HepG2 (cell line): ENCODE data around the gene CLASRP. TPM values are rescaled to one million over a fixed set of nuclear protein-coding genes. Genes with fewer than 3 reads are reported as not detected.

ENCODE experiments used
- ATAC-seq: fragments of 200-7000 bp; cut with Tn5 transposase; 3 replicates; pipeline ENCODE4 v1.9.1; 2020; ENCODE audit warnings: mild to moderate bottlenecking, moderate library complexity
- BruUV-seq: library from RNA; stranded (reverse); fragments of 400-500 nt; replicated peaks from 2 replicates; lab custom pipeline; 2021; lab: Mats Ljungman, UMichigan
- CTCF ChIA-PET: fragments of 300-600 bp; formaldehyde crosslinking; extraction: SDS; loops from one replicate; lab custom pipeline; 2021; ENCODE audit warnings: low total read pairs, inconsistent platforms, low intra/inter-chr PET ratio; lab: Yijun Ruan, JAX
- POLR2A ChIA-PET: fragments of 350-600 bp; sonication (Branson Sonifier 250); formaldehyde crosslinking; loops from one replicate; lab custom pipeline; 2020; ENCODE audit warnings: antibody characterized with exemption, inconsistent platforms; lab: Yijun Ruan, JAX
- DNase-seq: peaks from one replicate; pipeline ENCODE4 v3.0.0-alpha.2; 2015; ENCODE audit warnings: low spot score
- FAIRE-seq: peaks from 3 replicates; lab custom pipeline; 2011; peaks lifted over from hg19 to GRCh38; lab: Jason Lieb, UNC
- H2AFZ ChIP-seq: one replicate; pipeline ENCODE4 v1.6.1; 2011; ENCODE audit warnings: low read length, inconsistent platforms
- H3K27ac ChIP-seq: fragments of 300-600 bp; 3 replicates; pipeline ENCODE4 v1.8.0; 2011; ENCODE audit warnings: mixed run types, mild to moderate bottlenecking, mixed read lengths, low read length, inconsistent platforms; ENCODE audit not compliant: insufficient read depth; ENCODE audit errors: extremely low read length
- H3K27me3 ChIP-seq, 2 experiments: fragments of 200-600 bp in 1 of 2; 2 replicates in 1 of 2; 3 replicates in 1 of 2; pipeline versions ENCODE4 v1.6.0 to v1.8.0; 2011; ENCODE audit warnings: low read length in 2 of 2, mild to moderate bottlenecking in 2 of 2, moderate library complexity in 2 of 2, inconsistent platforms in 1 of 2; ENCODE audit not compliant: insufficient read depth in 2 of 2, control insufficient read depth in 1 of 2
- H3K36me3 ChIP-seq, 2 experiments: fragments of 200-600 bp in 1 of 2; replicated peaks in 1 of 2; 2 replicates in 1 of 2; 3 replicates in 1 of 2; pipeline versions ENCODE4 v1.5.1 to v1.8.0; 2011; ENCODE audit warnings: low read length in 2 of 2, inconsistent platforms in 1 of 2; ENCODE audit not compliant: insufficient read depth in 2 of 2, control insufficient read depth in 1 of 2
- H3K4me1 ChIP-seq: 2 replicates; pipeline ENCODE4 v1.5.1; 2012; ENCODE audit warnings: low read length, inconsistent platforms; ENCODE audit not compliant: insufficient read depth
- H3K4me2 ChIP-seq: 2 replicates; pipeline ENCODE4 v1.6.0; 2011; ENCODE audit warnings: low read depth, low read length, inconsistent platforms
- H3K4me3 ChIP-seq, 3 experiments: fragments of 200-600 bp in 1 of 3; sonication (generic), shearing (Covaris generic) in 1 of 3; replicated peaks in 1 of 3; 2 replicates each; pipeline ENCODE4 v1.5.1; 2011 to 2016; ENCODE audit warnings: low read length in 3 of 3, inconsistent platforms in 2 of 3, low read depth in 2 of 3, mild to moderate bottlenecking in 2 of 3, control low read depth in 1 of 3, mixed read lengths in 1 of 3; ENCODE audit not compliant: insufficient read depth in 1 of 3
- H3K79me2 ChIP-seq: one replicate; pipeline ENCODE4 v1.6.1; 2011; ENCODE audit warnings: low read length, inconsistent platforms; ENCODE audit not compliant: insufficient read depth
- H3K9ac ChIP-seq: 2 replicates; pipeline ENCODE4 v1.6.0; 2011; ENCODE audit warnings: mild to moderate bottlenecking, low read depth, low read length, inconsistent platforms; ENCODE audit not compliant: insufficient read depth
- H3K9me3 ChIP-seq: 2 replicates; pipeline ENCODE4 v1.5.1; 2012; ENCODE audit warnings: mild to moderate bottlenecking, low read length
- H4K20me1 ChIP-seq: 2 replicates; pipeline ENCODE4 v1.6.0; 2011; ENCODE audit warnings: inconsistent platforms, mild to moderate bottlenecking, low read length, moderate library complexity; ENCODE audit not compliant: insufficient read depth
- KAT8 ChIP-seq: IDR thresholded peaks from 2 replicates; pipeline ENCODE4 v1.6.1; 2016; ENCODE audit warnings: missing genetic modification reagents, missing compliant biosample characterization
- ZBTB21 ChIP-seq: sonication (generic); formaldehyde crosslinking; IDR thresholded peaks from 2 replicates; pipeline ENCODE4 v1.4.0; 2020; ENCODE audit warnings: missing genetic modification reagents
- ZBTB38 ChIP-seq: sonication (generic); formaldehyde crosslinking; IDR thresholded peaks from 2 replicates; pipeline ENCODE4 v1.5.1; 2020; ENCODE audit warnings: mild to moderate bottlenecking, missing genetic modification reagents
- ZFP91 ChIP-seq: sonication (generic); formaldehyde crosslinking; IDR thresholded peaks from 2 replicates; pipeline ENCODE4 v1.9.0; 2022; ENCODE audit warnings: missing genetic modification reagents, mild to moderate bottlenecking, borderline replicate concordance
- ZNF687 ChIP-seq: sonication (generic); formaldehyde crosslinking; IDR thresholded peaks from 2 replicates; pipeline ENCODE4 v1.5.1; 2020; ENCODE audit warnings: mild to moderate bottlenecking, missing genetic modification reagents, moderate library complexity
- ZNF891 ChIP-seq: sonication (generic); formaldehyde crosslinking; IDR thresholded peaks from 2 replicates; pipeline ENCODE4 v1.5.0; 2020; ENCODE audit warnings: mild to moderate bottlenecking, missing genetic modification reagents
- WGBS: methylation state at CpG from one replicate; pipeline ENCODE4 v1.1.6; 2017; ENCODE audit warnings: low lambda C conversion rate; 5-methylcytosine and 5-hydroxymethylcytosine counted together
- in situ Hi-C: cut with HindIII; loops from 2 replicates; pipeline ENCODE4 v1.10.0; 2017; ENCODE audit warnings: low pct_unique_long_range_greater_than_20kb; ENCODE audit not compliant: extremely low pct_ligation_motif_present
- intact Hi-C: fragments of 100-400 bp; cut with micrococcal nuclease; formaldehyde crosslinking; loops from one replicate; pipeline ENCODE4 v1.10.0; 2022; ENCODE audit not compliant: unreplicated experiment
- polyA plus RNA-seq, 8 experiments: library from polyadenylated mRNA; depleted of rRNA in 3 of 8; stranded (reverse) in 7 of 8; unstranded in 1 of 8; fragments of >200 nt; fragmentation: Illumina TruSeq in 4 of 8; extraction: Trizol in 4 of 8; gene quantifications; 2 replicates each; pipeline versions ENCODE4 v1.2.1 to v1.2.3, GENCODE V29; 2011 to 2016; ENCODE audit warnings: low read depth in 4 of 8, missing spikeins in 1 of 8, mixed read lengths in 1 of 8; ENCODE audit not compliant: insufficient read depth in 1 of 8
- total RNA-seq, 5 experiments: library from RNA; depleted of rRNA; stranded (reverse); fragments of >200 nt; fragmentation: Illumina TruSeq; extraction: Trizol; gene quantifications; 2 replicates each; pipeline ENCODE4 v1.2.3, GENCODE V29; 2016; ENCODE audit warnings: low read depth in 1 of 5

CLASRP gene
- total and polyA plus RNA-seq, 2 of the 13 experiments (the other 11 are each of a cell fraction or from before 2014, with no cell fraction given): 32.0 to 51.4 TPM

- in situ Hi-C loops: no loop called here
- no peak for FAIRE-seq
- Histone ChIP-seq H3K9me3 (no peaks in the 10 kb centered on the region), H3K27ac (peak overlapping the region; percentile 37), H3K79me2 (no peaks in the 10 kb centered on the region), H3K4me3 (no peak overlapping the region), H3K27me3 (no peaks in the 10 kb centered on the region), H3K4me1 (peaks cover 21% of the 10 kb centered on the region), H4K20me1 (no peaks in the 10 kb centered on the region), H3K9ac (no peak overlapping the region), H2AFZ (no peak overlapping the region), H3K4me2 (no peak overlapping the region), H3K36me3 (no peaks in the 10 kb centered on the region)
- CTCF ChIA-PET: no interaction called here
- DNase-seq: no peak
- POLR2A ChIA-PET: no interaction called here
- no TSS peak for BruUV-seq
- no peak for ATAC-seq
- intact Hi-C loops: no loop called here
- TF ChIP-seq ZBTB21 (CRISPR knock-in tag) (no peak), ZBTB38 (CRISPR knock-in tag) (peak; percentile 84), ZNF891 (CRISPR knock-in tag) (0 out of 2 replicates have a peak, but pooled peaks have one; percentile 19), KAT8 (CRISPR knock-in tag) (no peak), ZNF687 (CRISPR knock-in tag) (0 out of 2 replicates have a peak, but pooled peaks have one; percentile 27), ZFP91 (CRISPR knock-in tag) (peak; percentile 11; the same call in 1 of the 2 replicates)
- WGBS: 85% methylated on average over 14 of the region's 18 CpGs
Observed at GRCh38 chr19:45032421-45032820, 6.4 kb upstream of the CLASRP start.
